Loucy (cell line): Measurements from ENCODE around the gene TUBB2B.

Source experiments
- EZH2phosphoT487 ChIP-seq: fragments of 200-600 bp; IDR thresholded peaks from 2 replicates; pipeline ENCODE4 v1.6.1; 2018; ENCODE audit warnings: antibody characterized with exemption, mild to moderate bottlenecking, moderate library complexity, borderline replicate concordance
- TF ChIP-seq, protein P1 (sequence below): fragments of 200-600 bp; sonication (generic); conservative IDR thresholded peaks from 2 replicates; pipeline ENCODE4 v1.5.1; 2014; ENCODE audit warnings: mild to moderate bottlenecking, antibody characterized with exemption, low read length

DNA sequence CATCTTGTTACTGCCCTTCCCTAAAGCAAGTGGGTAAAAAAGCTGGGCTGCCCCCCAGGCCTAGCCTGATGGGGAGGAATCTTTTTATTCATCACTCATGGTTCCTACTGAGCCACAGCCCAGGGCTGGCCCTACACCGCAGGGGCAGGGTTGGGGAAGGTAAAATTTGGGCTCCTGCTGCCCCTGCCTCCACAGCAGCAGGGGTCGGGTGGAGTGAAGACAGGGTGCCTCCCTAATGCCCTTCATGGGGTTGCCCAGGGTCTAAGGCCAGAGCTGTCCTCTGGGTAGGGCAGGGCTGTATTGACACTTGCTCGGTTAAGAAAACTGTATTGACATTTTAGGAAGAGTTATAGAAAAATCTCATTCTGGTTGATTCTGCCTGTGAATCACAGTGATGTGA is 22.4 kb upstream of the TUBB2B start:
- TF ChIP-seq, protein P1, sequence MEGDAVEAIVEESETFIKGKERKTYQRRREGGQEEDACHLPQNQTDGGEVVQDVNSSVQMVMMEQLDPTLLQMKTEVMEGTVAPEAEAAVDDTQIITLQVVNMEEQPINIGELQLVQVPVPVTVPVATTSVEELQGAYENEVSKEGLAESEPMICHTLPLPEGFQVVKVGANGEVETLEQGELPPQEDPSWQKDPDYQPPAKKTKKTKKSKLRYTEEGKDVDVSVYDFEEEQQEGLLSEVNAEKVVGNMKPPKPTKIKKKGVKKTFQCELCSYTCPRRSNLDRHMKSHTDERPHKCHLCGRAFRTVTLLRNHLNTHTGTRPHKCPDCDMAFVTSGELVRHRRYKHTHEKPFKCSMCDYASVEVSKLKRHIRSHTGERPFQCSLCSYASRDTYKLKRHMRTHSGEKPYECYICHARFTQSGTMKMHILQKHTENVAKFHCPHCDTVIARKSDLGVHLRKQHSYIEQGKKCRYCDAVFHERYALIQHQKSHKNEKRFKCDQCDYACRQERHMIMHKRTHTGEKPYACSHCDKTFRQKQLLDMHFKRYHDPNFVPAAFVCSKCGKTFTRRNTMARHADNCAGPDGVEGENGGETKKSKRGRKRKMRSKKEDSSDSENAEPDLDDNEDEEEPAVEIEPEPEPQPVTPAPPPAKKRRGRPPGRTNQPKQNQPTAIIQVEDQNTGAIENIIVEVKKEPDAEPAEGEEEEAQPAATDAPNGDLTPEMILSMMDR, result no peak
- TF ChIP-seq EZH2phosphoT487, result no peak
